Kidney capillary endothelial cell (primary cell): ENCODE results near the gene PODN.

Source experiments
- DNase-seq: peaks from one replicate; pipeline ENCODE4 v3.0.0-alpha.2; 2018; ENCODE audit warnings: low spot score

PODN gene

DNA sequence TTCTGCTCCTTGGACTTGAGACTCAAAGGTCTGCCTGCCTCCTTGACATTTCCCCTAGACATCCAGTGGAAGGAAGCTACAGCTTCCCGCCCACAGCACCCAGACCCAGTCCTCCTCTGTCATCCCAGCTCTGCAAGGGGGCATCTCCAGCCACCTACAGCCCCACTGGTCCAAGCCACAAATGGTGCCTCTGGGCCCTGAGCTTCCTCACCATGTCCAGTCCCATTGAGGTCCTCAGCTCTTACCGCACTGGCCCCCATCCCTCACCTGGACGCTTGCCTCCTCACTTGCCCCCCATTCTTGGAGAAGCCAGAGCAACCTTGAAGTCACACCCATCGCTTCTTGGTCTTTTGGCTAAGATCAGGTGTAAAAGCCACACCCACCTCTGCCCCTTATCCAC, 13.2 kb downstream of the PODN start:
- no peak for DNase-seq

DNA sequence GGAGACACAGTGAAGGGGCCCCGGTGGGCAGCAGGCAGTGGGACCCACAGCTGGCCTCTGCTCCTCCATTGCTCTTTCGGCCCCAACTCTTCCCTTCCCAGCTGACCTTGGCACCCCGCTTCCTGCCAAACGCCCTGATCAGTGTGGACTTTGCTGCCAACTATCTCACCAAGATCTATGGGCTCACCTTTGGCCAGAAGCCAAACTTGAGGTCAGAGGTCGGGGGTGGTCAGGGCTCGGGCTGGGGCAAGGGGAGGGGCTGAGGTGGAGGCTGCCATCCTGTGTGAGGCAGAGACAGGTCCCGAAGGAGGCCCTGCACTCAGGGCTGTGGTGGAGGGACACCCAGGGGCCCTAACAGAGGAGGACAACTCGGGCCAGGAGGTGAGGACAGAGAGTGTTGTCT, 13.7 kb downstream of the PODN start:
- no peak for DNase-seq

DNA sequence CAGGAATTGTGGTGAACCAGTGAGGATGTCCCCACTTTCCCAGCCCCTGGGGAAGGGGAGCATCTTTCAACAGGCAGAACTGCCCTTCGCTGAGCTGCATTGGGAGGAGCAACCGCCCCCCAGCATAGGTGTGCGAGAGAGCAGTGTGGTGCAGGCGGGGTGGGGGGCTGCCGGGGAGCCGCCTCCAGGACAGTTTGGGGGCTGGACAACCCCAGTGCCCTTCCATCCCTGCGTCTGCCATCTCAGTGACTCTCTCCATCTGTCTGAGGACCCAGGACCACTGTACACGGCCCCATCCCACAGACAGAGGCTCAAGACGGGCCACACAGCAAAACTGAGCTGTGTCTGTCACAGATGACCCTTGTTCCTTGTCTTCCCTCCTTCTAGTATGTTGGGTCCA, 14.2 kb downstream of the PODN start:
- DNase-seq, result no peak

GRCh38 chr1:53076721-53077598, 14.9 kb downstream of the PODN start:
- no peak for DNase-seq

DNA sequence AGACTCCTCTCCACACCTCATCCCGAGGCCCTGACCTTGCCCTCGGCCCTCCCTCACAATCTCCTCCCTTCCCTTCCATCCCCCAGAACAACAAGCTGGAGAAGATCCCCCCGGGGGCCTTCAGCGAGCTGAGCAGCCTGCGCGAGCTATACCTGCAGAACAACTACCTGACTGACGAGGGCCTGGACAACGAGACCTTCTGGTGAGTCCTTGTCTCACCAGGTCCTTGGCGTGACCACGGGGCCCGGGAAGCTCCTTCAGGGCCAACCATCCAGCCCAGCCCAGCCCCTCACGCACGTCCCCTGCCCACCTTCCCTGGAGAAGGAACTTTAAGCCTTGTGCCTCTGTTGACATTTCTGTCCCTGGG, 15.6 kb downstream of the PODN start:
- no peak for DNase-seq

GRCh38 chr1:53078333-53079101, 16.5 kb downstream of the PODN start:
- no peak for DNase-seq

- no peak for DNase-seq
Observed at GRCh38 chr1:53079251-53079650, 17.2 kb downstream of the PODN start.

DNA sequence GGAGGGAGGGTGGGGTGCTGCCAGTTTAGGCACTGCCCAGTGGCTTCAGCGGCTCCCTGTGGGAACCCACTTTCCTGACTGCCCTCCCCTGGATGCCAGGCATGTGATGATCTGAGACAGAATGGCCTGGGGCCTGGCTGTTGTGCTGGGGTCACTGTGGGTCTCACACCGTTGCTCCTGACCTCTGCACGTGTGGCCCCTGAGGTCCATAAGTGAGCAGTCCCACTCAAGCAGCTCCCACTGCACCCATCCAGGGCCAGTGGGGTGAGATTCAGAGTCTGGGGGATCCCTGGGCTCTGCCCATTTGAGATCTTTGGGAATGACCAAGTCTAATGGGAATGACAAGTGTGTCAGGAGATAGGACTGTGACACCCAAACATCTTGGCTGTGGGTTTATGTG, 18.0 kb downstream of the PODN start:
- no peak for DNase-seq

DNA sequence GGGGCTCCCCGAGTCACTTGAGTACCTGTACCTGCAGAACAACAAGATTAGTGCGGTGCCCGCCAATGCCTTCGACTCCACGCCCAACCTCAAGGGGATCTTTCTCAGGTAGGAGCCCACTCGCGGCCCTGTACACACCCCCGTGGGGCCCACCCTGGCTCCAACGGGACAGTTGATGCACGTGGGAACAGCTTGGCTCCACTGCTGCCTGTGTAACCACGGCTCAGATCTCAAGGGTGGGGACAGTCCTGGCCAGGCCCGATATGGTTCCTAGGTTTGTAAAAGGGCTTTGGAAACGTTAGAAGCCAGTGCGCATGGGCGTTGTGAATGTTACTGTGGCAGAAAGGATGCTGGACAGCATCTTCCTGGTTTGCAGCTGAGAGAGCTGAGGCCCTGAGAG, 18.8 kb downstream of the PODN start:
- DNase-seq, result no peak

- DNase-seq, result no peak
Observed at GRCh38 chr1:53081384-53082066, 19.5 kb downstream of the PODN start.

DNA sequence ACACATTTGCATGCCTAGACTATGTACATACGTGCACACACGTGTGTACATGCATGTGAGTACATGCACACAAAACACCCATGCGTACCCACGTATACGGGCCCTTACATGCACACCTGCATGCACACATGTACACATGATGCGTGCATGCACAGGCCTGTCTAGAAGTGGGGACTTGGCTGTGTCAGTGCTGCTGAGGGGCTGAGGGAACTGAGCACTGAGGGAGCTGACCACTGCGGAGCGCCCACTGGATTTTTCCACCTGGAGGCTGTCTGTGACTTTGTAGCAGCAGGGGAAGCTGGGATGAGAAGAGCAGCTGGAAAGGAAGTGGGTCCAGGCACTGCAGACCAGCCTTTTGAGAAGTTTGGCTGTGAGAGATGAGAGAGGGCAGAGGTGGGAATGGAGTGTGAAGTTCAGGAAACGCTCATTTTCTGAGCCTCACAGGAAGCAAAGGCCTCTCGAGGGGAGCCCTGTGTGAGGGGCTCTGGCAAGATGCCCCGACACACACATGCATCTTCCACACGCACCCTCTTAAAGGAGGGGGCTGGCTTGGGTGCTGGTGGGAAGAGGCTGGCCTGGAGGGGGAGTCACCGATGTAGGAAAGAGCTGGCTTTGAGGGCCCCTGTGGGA, 20.9 kb downstream of the PODN start:
- no peak for DNase-seq

DNA sequence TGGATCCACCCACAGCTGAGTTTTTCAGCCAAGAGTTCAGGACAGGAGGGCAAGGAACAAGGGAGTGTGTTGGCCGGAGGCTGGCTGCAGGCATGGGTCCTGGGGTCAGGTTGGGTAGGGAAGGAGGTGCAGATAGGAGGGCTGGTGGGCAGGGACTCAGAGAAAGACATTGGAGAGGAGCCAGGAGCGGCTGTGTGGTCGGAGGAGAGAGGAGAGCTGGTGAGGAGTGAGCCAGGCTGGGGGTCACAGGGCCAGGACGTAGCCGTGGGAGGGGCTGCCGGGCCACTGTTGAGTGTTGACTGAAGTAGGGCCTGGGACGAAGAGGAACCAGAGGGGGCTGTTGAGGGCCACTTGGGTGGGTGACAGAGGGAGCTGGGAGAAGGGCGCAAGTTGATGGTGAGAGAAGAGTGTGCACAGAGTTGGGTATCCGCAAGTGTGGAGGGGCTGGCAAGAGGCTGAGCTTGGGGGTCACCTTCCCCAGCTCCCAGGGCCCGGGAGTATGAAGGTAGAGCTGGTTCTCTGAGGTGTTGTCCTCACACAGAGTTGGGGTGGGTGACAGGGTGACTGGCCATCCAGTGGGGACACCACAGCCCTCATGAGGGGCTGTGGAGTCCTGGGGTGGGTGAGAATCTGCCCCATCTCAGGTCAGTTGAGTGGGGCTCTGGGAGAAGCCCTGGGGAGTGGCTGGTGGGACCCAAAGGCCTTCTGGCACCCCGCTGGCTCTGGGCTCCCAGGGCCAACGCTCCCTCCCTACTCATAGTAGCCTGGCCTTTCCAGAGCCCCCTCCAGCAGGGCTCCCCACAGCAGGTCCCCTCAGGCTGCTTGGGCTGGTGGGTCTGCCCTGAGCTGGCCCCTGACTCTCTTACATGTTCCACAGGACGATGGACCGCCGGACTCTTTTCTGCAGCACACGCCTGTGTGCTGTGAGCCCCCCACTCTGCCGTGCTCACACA, 21.9 kb downstream of the PODN start:
- no peak for DNase-seq

GRCh38 chr1:53084589-53084971, 22.6 kb downstream of the PODN start:
- DNase-seq, result no peak

DNA sequence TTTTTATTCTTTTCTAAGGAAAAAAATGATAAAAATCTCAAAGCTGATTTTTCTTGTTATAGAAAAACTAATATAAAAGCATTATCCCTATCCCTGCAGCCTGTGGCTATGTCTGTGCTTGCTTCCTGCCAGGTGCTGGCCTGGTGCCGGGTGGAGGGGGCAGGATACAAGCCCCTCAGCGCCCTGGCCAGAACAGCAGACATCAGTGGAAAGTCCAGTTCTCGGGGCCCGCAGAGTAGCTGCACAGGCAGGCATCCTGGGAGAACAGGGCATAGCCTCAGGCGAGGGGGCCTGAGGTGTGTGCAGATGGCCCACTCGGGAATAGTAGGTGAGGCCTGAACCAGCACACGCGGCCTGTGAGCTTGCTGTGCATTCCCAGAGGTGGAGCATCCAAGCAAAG, 23.4 kb downstream of the PODN start:
- no peak for DNase-seq

DNA sequence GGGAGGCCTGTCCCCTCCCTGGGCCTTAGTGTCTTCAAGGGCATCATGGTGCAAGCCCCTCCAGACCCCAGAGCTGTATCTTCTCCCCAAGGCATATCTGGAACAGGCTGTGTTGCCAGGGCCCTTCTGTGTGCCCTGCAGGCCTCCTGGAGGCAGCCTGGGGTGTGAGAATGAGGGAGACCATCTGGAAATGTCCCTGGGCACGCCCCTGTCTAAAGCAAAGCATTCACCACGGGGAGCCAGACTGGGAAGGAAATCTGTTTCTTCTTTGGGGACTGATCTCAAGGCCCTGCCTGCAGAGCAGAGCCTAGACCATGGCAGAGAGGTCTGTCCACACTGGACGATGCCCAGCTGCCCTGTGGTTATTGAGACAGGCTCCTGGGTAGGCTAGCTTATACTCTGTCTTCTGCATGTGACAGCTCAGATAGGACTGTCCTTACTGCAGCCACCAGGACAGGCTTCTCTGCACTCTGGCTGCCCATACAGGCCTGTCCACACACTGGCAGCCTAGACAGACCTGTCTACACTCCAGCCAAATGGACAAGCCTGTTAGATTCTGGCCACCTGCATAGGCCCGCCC, 24.6 kb downstream of the PODN start:
- DNase-seq, result no peak

GRCh38 chr1:53087332-53088285, 25.6 kb downstream of the PODN start:
- no peak for DNase-seq

- no peak for DNase-seq
Observed at GRCh38 chr1:53088616-53089300, 26.7 kb downstream of the PODN start.

GRCh38 chr1:53089478-53090226, 27.6 kb downstream of the PODN start:
- DNase-seq, result no peak
